Measurements from ENCODE around the gene ITGA6.

- TF ChIP-seq CTCF (IDR thresholded peaks at IDR 0.05), result no peak
- no peak for TF ChIP-seq POLR2AphosphoS5 (IDR thresholded peaks at IDR 0.05)
- TF ChIP-seq POLR2A (IDR thresholded peaks at IDR 0.05), result no peak
Measured at GRCh38 chr2:172496160-172496608, 68.8 kb downstream of the ITGA6 start.
